Right kidney (tissue), 1 donor: ENCODE results near the gene INSRR.

Experiments
- DNase-seq: peaks from one replicate; pipeline ENCODE4 v3.0.0-alpha.2; 2016

Gene INSRR

GRCh38 chr1:156826630-156827029 lies 32.3 kb downstream of the INSRR start:
- DNase-seq, result no peak

DNA sequence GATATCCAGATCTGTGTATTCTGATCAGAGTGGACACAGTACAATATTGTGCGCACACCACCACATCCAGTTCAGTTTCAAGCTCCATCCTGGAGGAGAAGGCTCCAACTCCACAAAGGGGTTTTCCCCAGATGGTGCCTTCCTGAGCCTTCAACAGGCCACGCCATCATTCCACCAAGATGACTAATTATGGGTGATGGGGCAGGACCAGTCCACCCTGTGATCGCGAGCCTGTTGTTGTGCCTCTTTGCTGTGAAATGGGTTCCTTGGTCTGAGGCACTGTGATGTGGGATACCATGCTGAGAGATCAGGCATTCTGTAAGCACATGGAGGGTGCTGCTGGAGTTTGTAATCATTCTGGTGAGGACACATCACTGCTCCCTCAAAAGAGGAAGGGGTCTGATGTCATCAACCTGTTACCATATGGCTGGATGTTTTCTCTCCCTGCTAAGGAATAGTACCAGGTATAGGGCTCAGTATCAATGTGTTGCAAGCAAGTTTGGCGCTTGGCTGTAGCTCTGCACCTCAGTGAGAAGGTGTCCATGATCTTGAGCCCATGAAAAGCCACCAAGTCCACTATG lies 35.6 kb downstream of the INSRR start:
- DNase-seq, result no peak

DNA sequence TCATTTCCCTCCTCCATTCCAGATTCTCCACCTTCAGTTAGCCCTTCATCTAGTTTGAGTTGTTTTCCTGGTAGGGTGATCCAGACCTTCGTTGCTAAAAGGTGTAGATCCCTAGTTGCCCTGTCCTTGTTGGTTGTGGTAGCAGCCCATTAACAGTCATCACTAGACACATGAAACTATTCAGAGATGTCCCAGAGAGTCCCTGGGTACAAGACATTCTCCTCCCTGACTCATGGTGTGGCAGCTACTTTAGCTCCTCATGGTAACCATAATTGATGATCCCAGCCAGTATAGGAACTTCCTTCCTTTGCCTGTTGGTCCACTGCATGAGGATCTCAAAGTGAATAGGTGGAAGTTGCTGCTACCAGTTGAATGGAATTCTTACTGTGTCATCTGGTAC lies 36.2 kb downstream of the INSRR start:
- DNase-seq, result no peak

GRCh38 chr1:156821801-156822200 lies 37.1 kb downstream of the INSRR start:
- DNase-seq, result no peak

DNA sequence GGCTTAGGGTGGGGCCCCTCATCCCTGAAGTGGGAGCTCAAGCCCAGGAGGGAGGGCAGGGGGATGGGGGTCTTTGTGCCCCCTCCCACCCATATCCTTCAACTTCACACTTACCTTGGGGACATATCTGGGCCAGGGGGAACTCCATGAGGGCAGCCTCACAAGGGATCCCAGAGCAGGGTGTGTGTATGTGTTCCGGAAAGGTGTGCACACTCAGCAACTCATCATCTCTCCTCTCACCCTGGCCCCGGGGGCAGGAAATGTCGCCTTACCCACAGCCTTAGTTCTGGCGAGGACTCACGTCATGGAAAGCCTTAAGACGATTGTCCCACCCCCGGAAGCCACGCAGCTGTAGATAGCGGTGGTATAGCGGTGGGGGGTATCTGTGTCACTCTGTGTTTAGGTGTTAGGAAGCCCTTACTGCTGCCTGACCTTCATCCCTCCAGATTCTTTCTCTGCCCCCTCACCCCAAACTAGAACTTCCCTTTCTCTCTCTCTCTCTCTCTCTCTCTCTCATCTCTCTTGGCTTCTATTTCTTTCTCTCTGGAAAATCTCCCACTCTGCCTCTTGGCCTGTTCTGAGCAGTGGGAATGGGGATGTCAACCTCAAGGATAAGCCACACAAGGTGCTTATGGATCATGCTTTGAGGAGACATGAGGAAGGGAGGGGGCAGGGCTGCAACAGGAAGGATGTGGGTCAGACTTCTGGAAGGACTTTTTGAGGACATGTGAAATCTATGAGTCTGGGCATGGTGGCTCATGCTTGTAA lies 42.2 kb downstream of the INSRR start, which contains the start of gene SH2D2A:
SH2D2A (minus strand) TSS at position 288 of the 768 bp plus-strand sequence; CDS start at position 148, 140 bp downstream.
- DNase-seq, result no peak

DNA sequence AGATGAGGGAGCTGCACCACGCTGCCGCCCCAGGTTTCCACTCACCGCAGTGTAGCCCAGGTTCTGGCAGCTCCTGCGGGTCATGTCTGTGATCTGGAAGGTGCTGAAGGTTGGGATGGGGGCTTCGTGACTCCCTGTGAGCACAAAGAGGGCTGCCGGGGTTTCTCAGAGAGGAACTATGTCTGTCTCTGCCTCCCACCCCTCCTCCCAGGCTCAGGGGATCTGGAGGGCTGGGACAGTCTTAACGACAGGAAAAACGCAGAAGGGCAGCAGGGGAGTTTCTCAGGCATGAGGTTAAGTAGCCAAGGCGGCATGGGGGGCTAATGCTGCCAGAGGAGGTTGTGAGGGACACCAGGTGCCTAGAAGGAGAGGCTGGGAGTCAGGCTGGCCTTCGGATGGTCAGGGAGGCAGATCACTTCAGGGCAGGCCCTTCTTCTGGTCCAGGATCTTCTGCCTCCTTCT lies 42.9 kb downstream of the INSRR start:
- DNase-seq, result no peak

- peak; percentile 48 for DNase-seq
Observed at GRCh38 chr1:156815307-156815826, 43.5 kb downstream of the INSRR start.

GRCh38 chr1:156814571-156815260 lies 44.2 kb downstream of the INSRR start:
- no peak for DNase-seq

DNA sequence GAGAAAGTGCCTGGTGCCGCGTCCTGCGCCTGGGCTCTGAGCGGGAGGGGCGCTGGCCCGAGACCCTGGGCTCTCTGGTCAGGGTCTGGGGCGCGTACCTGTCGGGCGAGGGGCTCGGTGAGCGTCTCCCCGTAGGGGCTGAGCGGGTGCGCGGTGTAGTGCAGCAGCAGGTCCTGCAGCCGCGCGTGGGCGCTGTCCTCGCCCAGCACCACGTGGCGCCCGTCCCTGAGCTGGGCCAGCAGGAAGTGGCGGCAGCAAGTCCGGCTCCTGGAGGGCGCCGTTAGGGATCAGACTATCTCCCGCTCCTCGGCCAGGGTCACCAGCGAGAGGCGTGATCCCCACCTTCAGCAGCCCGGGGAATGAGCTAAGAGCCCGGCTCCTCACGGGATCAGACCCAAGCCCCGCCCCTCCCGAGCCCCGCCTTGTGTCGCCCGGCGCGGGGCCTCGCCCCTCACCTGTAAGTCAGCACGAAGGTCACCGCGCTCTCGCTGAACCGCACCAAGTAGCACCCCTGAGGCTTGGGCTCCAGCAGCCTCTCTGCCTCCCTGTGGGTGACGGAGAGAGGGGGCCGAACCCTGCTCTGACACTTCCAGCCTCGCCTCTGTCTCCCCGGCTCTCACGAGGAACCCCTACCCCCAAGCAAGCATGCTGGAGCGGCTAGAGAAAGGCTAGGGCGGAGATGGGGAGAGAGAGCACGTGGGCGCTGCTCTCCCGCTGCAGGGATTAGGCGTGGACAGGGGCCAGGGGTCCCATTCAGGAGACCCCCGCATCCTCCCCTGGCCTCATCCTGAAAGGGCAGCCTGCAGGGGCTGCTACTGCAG lies 45.0 kb downstream of the INSRR start:
- DNase-seq, result peak; percentile 79

DNA sequence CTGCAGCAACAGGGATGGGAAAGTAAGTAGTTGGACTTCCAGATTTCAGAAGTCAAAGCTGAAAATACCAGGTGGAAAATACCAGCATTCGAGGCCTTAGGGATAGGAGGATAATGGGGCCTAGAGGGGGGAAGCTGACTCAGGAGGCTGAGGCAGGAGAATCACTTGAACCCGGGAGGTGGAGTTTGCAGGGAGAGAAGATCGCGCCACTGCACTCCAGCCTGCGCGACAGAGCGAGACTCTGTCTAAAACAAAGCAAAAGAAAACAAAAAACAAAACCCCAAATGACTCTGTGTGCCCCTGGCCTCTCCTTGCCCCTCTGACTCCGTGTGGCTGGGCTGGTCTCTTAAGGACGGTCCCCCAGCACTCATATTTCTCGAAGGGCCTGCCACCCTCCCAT lies 45.6 kb downstream of the INSRR start:
- DNase-seq, result no peak

GRCh38 chr1:156812293-156812990 lies 46.5 kb downstream of the INSRR start:
- no peak for DNase-seq

DNA sequence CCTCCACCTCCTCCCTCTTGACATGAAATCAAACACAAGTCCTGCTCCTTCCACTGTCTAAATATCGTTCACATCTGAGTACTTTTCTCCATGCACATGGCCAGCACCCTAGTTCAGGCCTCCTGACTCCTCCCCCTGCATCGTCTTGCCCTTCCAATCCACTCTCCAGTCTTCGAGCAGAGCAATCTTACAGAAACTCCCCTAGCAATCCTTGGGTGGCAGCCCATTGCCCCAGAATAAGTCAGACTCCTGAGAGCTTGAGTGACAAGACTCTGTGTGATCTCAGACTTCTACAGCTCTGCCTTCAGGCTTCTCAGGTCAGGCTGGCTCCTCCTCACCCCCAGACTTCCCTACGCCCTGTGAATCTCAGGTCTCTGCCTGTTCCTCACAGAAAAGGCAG lies 47.7 kb downstream of the INSRR start:
- no peak for DNase-seq

DNA sequence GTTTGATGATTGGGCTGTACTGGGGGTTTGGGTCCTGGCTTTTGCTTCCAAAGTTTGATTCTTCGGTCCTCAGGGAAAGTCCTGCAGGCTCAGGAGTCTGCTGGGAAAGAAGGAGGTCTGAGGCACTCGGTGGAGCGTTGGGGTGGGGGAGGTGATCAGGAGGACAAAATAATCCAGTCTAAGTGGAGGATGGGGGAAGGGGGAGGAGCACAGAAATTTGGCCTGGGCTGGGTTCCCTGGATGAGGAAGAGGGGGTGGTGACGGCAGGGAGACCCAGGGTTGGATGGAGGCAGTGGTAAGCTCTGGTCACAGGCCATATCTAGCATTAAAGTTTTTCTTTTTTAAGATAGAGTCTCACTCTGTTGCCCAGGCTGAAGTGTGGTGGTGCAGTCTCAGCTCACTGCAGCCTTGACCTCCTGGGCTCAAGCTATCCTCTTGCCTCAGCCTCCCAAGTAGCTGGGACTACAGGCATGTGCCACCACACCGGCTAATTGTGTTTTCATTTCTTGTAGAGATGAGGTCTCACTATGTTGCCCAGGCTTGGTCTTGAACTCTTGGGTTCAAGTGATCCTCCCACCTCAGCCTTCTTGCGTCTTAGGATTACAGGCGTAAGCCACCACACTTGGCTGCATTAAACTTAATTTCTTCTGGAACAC lies 49.1 kb downstream of the INSRR start:
- no peak for DNase-seq

DNA sequence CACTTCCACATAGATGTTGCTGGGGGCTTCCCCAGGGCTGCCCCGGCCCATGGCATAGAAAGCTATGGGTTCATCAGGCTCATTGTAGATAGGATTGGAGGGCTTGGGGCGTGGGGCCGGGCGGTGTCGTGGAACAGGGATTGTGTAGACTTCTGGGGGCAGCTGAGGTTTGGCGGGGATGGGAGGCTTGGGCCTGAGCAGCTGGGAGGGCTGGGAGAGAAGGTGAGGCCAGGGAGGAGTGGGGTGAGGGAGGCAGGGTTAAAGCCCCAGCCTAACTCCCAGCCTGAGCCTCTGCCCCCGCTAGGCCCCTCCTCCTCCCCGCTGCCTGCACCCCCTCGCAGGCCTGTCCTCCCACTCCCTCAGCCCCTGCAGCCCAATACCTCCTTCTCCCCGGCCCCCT lies 49.6 kb downstream of the INSRR start:
- DNase-seq, result no peak

DNA sequence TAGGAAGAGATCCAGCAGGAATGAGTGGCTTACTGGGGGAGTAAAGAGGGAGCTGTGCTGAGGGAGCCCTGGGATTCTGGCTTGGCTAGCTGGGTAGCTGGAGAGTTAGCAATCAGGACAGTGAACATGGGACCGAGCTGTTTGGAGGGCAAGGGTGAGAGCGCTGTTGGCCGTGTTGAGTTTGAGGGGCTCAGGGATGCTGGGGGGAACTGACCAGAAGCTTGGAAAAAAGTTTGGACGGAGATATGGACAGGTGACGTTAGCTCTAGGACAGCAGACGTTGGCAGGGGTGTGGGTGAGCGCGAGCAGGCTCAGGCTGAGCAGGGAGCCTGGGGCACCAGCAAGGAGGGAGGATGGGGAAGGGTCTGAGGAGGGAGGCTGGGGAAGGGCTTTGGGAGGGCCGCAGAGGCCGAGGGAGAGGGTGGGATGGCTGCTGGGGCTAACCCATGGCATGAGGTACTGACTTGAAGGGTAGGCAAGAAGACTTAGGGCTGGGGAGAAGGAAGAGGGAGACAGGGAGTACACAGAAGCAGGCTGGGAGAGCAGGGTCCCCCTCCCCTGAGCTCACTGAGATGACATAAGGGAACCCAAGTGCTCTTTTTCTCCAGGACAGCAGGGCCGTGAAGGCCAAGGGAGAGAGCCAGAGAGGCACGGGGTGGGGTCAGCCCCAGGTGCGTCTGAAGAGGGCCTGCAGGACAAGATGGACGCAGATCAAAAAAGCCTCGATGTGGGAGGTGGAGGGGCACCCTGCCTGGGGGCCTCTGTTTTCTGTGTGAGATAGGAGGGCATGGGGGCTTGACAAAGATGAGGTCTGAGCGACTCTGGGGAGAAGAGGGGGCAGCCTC lies 50.5 kb downstream of the INSRR start:
- DNase-seq, result no peak

DNA sequence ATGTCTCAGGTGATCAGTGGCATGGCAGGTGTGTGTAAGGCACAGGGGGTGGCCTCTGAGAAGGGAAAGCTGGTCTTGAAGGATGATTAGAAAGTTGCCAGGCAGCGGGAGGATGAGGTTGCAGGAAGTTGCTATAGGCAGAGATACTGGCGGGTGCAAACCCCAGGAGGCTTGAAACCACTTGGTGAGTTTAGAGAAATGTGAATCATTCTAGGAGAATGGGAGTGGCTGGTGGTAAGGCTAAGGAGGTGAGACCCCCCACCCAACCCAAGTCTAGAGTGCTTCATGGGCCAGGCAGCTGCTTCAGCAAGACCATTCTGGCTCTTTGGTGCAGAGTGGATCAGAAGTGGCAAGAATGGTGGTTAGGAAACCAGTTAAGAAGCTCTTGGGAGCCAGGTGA lies 51.3 kb downstream of the INSRR start:
- DNase-seq, result no peak

DNA sequence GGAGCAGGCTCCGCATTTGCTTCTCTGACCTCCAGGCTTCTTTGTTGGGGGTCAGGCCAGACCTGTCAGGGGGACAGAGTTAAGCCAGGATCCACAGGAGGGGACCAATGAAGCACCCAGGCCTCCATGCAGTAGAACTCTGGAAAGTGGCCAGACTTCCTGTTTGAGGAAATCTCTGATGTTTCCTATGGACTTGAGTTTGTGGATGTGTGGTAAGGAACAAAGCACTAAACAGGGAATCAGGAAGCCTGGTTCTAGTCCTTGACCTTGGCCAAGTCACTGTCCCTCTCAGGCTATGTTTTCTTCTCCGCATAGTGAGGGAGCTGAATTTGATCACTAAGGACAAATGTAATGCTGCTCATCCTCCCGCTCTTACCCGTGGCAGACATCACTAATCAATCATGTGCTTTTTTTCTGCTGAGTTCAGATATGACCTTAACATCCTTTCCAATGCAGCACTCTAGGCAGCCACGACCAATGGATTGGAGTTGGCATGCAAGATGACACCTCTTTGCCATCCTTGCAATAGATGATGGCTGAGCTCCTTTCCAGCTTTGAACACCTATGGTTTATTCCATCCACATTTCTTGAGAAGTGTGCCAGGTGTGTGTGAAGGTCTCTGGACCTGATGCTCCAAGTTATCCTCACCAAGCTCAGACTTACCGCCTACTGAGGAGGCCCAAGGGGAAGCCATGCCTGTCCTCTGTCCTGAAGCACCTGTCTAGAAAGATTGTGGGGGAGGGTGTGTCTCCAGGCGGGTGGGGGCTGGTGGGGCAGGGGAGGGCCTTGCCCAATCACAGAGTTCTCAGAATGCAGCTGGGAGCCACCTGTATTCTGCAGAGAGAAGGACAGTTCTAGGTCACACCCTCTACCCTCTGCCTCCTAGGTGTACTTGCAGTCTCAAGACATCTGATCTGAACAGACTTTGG lies 52.1 kb downstream of the INSRR start:
- DNase-seq, result no peak

DNA sequence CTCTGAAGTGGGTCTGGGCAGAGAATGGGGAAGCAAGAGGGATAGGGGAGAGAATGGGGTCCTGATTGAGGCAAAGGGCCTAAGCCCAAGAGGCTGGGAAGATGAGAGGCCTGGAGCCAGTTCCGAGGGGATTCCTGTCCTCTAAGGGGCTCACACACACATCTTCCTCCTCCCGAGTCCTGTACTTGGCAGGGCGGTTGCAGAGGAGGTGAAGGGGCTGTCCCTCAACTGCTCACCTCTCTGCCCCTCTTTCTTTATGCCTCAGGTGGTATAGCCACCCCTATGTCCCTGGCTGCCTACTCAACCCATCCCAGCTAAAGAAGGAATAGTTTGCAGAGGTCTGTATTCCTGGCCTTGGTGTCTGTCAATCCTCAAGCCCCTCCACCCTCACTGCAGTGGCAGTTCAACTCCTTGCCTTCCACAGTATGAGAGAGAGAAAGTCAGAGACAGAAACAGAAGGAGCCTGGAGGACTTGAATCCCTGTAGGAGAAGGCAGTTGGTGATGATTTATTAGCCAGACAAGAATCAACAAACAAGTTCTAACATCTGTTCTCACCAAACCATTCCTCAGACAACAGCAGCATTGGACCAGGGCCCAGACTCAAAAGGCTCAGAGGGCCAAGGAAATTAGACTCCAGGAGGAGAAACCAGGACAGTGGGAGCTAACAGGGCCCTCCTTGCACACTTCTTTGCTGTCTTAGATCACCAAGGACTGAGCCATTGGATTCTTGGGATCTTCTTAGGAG lies 53.0 kb downstream of the INSRR start:
- peak; percentile 37 for DNase-seq
